Activated effector memory CD4-positive, alpha-beta T cell treated with anti-CD3 and anti-CD28 coated beads, Interleukin-2, amount 50 U/mL, for 16 hours (primary cell): Measurements from ENCODE around the gene ACTG1.

ENCODE experiments used
- DNase-seq: peaks from one replicate; pipeline ENCODE4 v3.0.0-alpha.2; 2020

The ACTG1 gene

DNA sequence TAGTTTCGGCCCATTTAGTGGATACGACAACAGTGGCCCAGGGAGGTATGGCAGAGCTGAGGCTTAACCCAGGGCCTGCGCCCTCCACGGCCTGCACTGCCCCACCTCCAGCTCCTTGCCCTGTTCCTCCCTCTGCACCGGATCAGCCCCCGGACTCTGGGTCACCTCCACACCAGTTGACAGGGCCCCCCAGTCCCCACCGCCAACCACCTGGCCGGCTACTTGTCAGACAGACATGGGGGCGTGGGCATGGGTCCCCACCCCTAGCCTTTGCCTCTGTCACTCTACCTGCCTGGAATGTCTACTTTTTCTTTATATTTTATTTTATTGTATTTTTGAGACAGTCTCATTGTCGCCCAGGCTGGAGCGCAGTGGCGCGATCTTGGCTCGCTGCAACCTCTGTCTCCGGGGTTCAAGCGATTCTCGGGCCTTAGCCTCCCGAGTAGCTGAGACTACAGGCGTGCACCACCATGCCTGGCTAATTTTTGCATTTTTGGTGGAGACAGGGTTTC lies 3.0 kb upstream of the ACTG1 start:
- no peak for DNase-seq

DNA sequence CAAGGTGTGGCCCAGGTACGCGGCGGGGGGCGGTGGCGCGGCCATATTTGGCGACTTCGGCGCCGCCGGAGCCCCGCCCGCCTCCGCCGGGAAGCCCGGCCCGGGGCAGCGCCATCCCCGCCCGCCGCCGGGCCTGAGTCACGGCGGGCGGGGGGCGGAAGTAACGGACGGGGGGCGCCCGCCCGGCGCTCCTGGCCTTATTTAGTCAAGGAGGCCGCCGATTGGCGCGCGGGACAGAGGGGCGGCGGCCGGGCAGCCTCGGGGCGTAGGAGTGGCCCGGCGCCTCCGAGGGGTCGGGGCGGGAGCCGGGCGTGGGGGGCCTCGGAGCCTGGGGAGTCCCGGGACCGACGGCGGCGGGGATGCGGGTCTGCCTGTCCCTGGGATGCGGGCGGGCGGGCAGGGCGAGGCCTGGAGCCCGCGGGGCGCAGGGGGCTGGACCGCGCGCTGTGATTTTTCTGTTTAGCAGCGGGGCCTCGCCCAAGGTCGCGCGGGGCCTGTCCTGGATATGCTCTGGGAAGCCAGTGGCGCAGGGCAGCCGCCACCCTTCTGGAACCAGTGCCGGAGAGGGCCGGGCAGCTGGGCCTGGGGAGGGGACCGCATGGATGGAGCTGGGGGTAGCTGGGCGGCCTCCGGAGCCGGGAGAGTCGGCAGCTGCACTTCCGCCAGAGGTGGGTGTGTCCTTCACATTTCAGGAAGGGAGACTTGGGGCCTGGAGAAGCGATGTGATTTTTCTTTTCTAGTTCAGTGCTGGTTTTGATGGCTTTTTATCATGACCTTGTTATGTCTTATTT lies 2.3 kb upstream of the ACTG1 start:
- peak; percentile 91 for DNase-seq

DNA sequence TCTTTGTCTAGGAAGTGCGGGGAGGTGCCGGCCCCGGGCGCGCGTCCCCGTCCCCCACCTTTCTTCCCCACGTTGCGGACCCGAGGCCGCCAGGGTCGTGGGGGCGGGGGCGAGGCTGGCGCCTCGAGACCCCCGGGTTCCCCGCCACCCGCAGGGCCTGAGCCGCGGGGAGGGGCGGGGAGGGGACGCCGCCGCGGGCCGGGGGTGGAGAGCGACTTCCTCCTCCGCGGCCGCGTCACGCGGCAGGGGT lies 1.8 kb upstream of the ACTG1 start:
- DNase-seq, result no peak

DNA sequence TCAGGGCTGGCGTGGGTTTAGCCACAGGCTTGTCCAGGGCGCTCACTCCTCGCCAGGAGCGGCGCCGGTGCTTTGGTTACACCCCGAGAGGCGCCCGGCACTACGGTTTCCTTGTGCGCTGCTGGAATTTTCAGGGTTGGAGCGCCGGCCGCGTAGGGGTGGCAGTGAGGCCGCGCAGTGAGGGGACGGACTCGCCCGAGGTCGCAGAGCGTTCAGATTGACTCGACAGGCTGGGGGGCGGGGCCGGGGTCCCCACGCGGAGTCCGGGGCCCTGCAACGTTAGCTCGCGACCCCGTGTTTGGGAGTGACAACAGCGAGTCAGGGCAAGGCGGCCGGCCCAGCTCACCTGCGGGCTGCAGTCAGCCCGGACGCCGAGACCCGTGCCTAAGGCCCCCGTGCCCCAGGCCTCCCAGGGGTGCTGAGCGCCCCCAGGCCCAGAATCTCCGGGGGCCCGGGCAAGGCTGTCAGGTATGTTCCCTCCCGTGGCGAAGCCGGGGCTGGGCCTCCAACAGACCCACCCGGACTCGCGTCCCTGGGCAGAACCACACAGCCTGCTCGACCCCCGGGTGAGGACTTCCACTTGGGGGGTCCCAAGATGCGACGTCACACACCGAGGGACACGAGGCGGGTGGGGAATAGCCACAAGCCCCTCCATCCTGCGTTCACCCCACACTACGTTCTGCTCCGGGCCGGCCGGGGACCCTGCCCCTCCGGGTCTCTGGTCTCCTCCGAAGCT lies 1.3 kb upstream of the ACTG1 start:
- DNase-seq, result peak; percentile 78

DNA sequence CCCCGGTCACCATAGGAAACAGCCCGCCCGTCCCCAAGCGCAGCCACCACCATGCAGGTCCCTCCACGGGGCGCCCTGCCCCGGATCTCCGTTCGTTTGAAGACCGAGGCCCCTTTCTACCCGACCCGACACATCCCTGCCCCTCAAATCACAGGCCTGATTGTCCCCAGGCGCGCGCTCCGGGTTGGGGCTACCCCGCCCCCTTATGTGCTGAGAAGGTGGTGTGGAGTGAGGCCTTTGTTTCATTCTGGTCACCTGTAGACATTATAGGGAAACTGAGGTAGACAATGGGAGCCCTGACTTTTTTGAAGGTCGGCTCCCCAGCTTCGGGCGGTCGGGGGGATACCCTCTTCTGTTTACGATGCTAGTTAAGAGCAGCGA lies 763 bp upstream of the ACTG1 start:
- DNase-seq, result peak; percentile 85

DNA sequence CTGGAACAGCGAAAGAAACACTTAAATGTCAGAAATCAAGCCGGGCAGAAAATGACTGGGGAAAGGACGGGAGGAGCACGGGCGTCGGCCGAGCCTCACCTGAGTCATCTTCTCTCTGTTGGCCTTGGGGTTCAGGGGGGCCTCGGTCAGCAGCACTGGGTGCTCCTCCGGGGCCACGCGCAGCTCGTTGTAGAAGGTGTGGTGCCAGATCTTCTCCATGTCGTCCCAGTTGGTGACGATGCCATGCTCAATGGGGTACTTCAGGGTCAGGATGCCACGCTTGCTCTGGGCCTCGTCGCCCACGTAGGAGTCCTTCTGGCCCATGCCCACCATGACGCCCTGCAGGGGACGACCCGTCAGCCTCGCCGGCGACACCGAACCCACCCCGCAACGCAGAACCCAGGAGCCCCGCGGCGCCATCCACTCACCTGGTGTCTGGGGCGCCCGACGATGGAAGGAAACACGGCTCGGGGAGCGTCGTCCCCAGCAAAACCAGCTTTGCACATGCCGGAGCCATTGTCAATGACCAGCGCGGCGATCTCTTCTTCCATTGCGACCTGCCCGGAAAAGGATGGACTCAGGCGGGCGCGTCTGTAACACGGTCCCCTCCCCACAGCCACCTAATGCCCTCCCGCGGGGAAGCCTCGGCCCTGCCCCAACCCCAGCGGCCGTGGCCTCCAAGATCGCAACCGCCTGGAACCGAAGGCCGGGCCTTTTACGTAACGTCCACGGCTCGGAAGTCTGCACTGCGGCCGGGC lies 616 bp downstream of the ACTG1 start:
- peak; percentile 78 for DNase-seq

DNA sequence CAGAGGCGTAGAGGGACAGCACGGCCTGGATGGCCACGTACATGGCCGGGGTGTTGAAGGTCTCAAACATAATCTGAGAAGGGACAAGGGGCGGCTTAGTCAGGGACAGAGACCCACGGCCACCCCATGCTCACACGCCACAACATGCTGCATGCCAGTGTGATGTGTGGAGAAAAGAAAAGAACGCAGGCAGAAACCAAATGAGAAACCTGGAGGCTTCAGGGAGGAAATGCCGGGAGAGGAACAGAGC lies 1.1 kb downstream of the ACTG1 start:
- no peak for DNase-seq

DNA sequence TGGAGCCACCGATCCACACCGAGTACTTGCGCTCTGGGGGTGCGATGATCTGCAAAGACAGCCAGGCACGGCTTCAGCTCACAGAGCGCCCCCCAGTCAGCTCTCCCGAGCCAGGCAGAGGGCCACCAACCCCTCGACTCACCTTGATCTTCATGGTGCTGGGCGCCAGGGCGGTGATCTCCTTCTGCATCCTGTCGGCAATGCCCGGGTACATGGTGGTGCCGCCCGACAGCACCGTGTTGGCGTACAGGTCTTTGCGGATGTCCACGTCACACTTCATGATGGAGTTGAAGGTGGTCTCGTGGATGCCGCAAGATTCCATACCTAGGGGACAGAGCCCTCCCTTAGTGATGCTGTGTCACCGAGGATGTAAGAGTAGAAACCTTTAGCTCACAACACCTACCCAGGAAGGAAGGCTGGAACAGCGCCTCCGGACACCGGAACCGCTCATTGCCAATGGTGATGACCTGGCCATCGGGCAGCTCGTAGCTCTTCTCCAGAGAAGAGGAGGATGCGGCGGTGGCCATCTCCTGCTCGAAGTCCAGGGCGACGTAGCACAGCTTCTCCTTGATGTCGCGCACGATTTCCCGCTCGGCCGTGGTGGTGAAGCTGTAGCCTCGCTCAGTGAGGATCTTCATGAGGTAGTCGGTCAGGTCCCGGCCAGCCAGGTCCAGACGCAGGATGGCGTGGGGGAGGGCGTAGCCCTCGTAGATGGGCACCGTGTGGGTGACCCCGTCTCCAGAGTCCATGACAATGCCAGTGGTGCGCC lies 1.6 kb downstream of the ACTG1 start:
- DNase-seq, result peak; percentile 77

DNA sequence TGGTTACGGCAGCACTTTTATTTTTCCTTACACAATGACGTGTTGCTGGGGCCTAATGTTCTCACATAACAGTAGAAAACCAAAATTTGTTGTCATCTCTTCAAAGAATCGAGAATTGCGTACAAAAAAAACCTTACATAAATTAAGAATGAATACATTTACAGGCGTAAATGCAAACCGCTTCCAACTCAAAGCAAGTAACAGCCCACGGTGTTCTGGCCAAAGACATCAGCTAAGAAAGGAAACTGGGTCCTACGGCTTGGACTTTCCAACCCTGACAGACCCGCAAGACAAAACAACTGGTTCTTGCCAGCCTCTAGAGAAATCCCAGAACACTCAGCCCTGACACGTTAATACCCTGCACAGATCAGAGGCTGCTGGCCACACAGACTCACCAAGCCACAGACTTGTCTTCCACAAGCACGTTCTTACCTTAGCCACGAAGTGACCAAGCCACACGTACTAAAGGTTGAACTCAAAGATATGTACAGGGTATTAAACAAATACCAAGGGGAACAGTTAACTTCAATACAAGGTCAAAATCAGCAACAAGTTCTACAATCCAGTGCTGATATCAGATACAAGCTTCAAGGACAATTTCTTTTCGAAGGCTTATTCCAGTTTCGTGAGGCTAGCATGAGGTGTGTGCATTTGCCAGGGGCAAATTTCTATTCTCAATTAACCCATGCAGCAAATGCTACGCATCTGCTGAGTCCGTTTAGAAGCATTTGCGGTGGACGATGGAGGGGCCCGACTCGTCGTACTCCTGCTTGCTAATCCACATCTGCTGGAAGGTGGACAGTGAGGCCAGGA lies 2.4 kb downstream of the ACTG1 start:
- no peak for DNase-seq

DNA sequence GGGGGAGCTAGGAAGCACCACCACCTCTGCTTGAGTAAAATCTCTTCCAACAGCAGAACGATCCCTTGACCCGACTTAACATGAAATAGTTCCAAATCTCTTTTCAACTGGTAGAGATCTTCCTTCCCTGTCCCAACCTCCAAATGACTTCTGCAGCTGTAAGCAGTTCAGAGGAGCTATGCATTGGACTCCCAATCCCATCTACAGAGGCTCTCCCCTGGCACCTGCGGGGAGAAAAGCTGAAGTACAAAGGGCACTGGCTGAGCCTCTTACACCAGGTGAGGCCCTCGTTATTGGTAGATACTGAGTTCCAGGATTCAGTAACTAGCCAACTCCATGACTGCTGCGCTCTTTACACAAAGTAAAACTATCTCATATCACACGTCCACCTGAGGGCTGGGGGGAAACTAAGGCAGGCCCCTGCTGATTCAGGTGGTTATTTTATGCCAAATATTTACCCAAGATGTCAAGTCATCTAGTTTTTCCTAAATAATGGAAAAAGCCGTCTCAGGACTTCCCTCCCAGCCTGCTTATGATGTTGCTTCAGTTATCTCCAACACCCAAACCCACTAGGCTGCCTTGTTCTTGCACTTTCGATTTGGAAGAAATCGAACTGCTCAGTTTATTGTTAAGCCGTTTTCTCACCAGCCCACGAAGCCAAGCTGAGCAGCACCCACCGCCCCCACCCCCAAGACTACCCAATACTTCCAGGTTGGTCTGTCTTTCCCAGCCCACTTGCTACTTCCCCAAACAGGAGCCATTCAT lies 3.2 kb downstream of the ACTG1 start:
- peak; percentile 73 for DNase-seq

DNA sequence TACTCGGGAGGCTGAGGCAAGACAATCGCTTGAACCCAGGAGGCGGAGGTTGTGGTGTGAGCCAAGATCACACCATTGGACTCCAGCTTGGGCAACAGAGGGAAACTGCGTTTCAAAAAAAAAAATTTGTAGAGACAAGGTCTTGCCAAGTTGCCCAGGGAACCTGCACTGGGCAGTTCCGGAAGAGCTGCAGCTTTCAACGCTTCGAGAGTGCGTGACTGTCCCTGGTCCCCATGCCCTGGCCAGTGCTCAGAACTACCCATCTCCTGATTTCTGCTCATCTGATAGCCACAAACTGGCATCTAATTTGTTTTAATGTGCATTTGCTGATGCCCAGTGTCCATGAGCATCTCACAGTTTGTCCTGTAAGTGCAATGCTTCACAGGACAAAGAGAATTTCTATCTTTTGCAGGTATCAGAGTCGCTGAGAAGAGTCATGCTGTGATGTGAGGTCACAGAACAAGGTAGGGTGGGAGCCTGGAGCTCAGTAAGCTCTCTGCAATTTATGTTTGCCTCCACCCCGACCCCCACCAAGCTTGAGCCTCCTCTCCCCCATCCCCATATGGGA lies 3.9 kb downstream of the ACTG1 start:
- no peak for DNase-seq

DNA sequence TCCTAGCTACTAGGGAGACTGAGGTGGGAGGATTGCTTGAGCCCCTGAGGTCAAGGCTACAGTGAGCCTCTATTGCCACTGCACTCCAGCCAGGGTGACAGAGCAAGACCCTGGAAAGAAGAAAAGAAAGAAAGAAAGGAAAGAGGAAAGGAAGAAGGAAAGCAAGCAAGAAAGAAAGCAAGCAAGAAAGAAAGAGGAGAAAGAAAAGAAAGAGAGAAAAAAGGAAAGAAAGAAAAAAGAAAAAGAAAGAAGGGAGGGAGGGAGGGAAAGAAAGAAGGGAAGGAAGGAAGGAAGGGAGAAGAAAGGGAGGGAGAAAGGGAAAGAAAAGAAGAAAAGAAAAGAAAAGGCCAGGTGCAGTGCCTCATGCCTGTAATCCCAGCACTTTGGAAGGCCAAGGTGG lies 9.0 kb downstream of the ACTG1 start:
- no peak for DNase-seq

DNA sequence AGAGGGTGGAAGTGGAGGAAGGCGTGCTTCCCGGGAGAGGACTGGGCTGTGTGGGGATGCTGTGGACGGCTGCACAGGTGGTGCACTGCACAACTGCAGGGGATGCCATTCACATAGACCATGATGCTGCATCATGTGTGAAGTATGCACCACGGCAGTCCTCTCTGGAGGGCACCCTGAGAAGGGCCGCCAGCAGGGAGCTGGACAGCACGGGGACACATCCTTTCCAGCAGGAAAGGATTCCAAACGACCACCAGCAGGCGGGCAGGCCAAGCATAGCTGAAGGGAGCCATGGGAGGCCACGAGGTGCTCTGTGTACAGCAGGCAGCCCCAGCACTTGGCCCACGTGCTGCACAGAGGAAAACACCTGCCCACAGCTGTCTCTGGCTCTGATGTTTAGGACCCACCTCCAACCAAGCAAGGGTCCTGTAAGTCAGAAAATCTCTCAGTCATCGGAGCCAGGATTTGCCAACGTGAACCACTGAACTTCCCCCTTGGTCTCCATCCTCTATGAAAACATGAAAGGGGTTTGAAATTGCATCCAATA lies 10.1 kb downstream of the ACTG1 start:
- no peak for DNase-seq

DNA sequence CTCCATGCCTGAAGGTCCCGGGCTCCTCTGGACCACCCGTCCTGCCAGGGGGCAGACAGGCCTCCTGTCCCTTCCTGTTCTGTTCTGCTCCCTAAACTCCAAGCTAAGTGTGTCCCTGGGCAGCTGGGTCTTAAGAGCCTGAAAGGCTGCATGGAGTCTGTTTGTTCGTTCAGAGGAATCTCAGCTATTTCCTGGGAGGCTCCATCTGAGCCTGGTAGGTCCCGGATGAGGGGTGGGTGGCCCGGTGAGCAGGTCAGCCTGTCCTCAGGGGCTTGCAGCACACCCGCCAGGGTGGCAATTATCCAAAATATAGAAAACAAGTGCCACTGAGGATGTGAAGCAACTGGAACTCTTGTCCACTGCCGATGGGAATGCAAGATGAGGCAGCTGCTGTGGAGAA lies 12.6 kb downstream of the ACTG1 start:
- no peak for DNase-seq

DNA sequence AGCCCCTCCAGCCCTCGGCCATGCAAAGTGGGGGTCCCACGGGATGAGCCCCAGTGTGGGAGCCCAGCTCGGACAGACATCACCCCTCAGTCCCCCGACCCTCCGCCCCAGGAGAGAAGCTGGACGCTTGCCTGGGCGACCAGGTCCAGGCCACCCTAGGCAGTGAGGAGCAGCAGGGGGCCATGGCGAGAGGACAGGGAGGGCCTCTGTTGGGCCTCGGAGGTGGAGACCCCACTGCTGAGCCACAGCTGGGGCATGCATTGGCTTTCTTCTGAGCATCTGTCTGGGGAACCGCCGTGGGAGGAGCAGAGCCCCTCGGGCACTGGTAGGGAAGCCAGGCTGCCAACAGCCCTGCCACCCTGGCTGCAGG lies 13.0 kb downstream of the ACTG1 start:
- DNase-seq, result no peak

DNA sequence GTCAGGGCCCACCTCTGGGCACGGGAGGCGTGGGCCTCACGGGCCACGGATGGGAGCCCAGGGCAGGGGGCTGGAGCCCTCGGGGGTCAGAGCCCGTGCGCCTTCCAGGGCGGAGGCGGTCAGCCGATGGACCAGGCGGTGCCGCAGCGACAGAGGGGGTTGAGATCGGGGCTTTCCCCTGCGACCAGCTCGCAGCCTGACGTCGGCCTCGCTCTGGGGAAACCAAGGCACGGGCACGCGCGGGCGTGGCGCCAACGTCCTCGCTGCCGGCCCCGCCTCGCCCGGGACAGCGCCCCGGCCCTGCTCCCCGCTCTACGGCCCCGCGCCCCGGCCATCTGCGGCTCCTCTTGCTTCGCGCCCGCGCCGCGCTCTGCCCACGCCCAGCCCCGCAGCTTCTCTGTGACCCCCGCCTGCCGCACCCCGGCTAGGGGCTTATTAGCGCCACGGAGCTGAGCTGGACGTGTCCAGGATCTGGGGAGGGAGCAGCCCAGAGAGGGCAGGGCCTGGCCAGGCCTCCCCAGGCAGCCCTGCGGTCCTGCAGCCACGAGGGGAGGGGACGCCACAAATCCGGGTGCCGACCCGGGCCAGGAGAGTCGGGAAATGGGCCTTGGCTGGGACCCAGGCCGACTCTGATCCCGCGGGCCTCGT lies 13.5 kb downstream of the ACTG1 start:
- no peak for DNase-seq

DNA sequence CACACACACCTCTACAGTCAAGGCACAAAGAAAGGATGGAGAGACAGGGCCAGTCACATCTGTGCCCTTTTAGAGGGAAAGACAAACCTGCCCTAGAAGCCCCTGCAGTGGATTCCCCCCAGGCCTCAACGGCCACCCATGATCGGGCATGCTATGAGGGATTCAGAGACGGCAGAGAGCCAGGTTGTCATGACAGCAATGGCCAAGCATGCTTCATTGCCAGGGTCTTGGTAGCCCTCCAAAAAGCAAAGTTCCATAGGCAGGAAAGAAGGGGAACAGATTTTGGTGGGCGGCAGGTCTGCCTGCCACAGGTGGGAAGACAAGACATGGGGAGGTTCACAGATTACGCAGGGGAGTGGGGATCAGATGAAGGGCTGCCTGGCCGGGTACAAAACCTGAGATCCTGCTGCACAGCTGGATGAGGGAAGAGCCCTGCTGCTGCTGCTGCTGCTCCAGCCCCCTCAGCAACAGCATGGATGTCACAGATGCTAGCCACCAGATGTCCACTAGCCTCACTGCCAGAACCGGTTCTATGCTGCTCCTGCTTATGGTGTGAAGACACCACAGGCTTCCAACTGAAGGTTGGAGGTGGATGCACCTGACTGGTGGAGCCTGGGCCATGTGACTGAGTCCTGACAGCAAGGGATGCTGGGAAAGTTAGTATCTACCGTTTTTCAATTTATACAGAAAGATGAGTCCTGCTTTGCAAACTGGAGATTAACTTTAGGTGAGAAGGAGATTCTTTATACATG lies 17.8 kb downstream of the ACTG1 start:
- DNase-seq, result no peak

DNA sequence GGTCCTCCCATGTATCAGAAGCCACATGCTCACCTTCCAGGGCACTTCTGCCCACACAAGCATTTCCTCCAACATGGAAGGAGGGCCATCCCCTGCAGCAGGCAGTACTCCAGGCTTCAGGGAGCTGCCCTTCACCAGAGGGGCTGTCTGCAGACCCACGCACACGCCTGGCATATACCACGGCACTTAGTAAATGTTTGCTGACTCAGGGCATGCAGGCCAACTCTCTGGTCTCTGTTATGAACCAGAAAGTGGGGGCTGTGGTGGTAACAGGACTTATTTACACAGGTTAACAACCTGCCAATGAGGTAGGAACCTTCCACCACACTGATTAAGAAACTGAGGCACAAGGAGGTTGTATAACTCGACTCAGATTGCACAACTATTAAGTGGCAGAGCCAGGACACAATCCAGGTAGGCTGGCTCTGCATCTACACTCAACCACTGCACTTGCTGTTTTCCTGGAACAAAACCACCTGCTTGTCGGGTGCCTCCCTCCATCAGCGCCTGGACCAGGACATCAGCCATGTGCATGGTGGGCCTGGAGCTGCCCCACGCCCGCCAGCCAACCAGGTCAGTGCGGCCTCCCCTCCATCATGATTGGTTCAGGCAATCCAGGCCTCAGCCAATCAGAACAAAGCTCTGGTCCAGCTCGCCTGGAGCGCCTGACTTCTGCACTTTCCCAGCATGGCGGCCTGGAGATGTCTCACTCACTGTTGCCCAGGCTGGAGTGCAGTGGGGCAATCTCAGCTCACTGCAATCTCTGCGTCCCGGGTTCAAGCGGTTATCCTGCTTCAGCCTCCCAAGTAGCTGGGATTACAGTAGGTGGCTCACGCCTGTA lies 19.2 kb downstream of the ACTG1 start:
- DNase-seq, result no peak

DNA sequence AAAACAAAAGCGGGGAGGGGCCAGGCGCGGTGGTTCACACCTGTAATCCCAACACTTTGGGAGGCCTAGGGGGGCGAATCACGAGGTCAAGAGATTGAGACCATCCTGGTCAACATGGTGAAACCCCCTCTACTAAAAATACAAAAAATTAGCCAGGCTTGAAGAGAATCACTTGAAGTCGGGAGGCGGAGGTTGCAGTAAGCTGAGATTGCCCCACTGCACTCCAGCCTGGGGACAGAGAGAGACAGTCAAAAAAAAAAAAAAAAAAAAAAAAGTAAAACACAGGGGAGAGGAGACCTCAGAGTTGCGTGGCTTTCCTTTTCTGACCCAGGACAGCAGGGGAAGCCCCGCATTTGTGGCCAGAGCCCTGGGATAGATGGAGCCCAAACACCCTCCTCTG lies 19.9 kb downstream of the ACTG1 start:
- no peak for DNase-seq
